ENCODE measurements around the gene FAM111B. TPM values are rescaled to one million over a fixed set of nuclear protein-coding genes. Genes with fewer than 3 reads are reported as not detected.

FAM111B gene
- total RNA-seq, 3 donors from 2014 or later (not counting 1 experiment from before 2014, with no cell fraction given): 1.2 to 1.9 (median 1.4) TPM

DNA sequence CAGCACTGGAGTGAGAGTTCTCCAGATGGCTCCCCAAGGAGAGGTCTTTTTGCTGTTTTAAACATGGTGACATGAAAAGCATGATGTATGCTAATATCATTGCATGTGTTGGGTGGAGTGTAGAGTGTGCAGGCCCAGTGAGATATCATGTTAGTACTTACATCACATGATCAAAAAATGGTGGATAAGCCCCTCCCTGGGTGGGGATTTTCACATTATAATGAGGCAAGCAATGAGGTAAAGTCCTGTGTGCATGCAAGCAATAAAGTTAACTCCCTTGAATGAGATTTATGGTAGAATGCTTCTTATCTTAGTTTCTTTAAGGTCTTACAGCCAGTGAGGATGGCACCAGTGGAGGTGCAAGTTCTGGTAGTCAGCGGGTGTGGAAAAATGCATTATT is 8.5 kb downstream of the FAM111B start:
- intact Hi-C loops (cut with micrococcal nuclease): no loop called here
- Mint-ChIP-seq H3K9me3 (peaks cover 0 to 2% of the 10 kb centered on the region in 2 donors), H3K4me3 (no peak overlapping the region), H3K4me1 (no peaks in the 10 kb centered on the region), H3K27me3 (ENCODE audit: low read depth in 2 of 2) (no peaks in the 10 kb centered on the region), H3K36me3 (no peaks in the 10 kb centered on the region), H3K27ac (no peak overlapping the region)
- Histone ChIP-seq H3K27me3 (ENCODE audit: control insufficient read depth, insufficient read depth, low read length) (no peaks in the 10 kb centered on the region), H3K36me3 (ENCODE audit: control insufficient read depth, insufficient read depth, low read length) (no peaks in the 10 kb centered on the region), H3K9me3 (ENCODE audit: control insufficient read depth, insufficient read depth, low read length) (peaks cover 12% of the 10 kb centered on the region), H3K4me1 (ENCODE audit: control insufficient read depth, insufficient read depth, low read length) (no peaks in the 10 kb centered on the region), H3K27ac (ENCODE audit: low read length) (no peak overlapping the region), H3K4me3 (ENCODE audit: low read length) (no peak overlapping the region)
- TF ChIP-seq, protein P1, sequence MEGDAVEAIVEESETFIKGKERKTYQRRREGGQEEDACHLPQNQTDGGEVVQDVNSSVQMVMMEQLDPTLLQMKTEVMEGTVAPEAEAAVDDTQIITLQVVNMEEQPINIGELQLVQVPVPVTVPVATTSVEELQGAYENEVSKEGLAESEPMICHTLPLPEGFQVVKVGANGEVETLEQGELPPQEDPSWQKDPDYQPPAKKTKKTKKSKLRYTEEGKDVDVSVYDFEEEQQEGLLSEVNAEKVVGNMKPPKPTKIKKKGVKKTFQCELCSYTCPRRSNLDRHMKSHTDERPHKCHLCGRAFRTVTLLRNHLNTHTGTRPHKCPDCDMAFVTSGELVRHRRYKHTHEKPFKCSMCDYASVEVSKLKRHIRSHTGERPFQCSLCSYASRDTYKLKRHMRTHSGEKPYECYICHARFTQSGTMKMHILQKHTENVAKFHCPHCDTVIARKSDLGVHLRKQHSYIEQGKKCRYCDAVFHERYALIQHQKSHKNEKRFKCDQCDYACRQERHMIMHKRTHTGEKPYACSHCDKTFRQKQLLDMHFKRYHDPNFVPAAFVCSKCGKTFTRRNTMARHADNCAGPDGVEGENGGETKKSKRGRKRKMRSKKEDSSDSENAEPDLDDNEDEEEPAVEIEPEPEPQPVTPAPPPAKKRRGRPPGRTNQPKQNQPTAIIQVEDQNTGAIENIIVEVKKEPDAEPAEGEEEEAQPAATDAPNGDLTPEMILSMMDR (IDR thresholded peaks at IDR 0.05): no peak
- no peak for ATAC-seq
- DNase-seq: no peak
- WGBS (ENCODE audit: insufficient coverage): 100% methylated on average over 1 of the region's 1 CpG

DNA sequence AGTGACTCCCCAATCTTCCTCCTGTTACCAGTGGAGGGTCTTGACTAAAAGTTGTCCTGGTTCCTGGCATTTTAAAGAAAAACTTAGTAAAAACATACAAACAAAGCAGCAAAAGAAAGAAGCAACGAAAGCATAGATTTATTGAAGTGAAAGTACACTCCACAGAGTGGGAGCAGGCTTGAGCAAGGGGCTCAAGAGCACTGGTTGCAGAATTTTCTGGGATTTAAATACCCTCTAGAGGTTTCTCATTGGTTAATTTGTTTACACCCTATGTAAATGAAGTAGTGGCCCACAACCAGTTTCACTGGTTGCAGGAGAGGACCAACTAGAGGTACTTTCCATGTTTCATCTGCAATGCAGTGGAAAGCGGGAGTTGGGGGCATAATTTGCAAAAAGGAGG is 10.7 kb downstream of the FAM111B start:
- Mint-ChIP-seq H3K4me3 (no peak overlapping the region), H3K9me3 (peaks cover 0 to 2% of the 10 kb centered on the region in 2 donors), H3K36me3 (no peaks in the 10 kb centered on the region), H3K27me3 (ENCODE audit: low read depth in 2 of 2) (no peaks in the 10 kb centered on the region), H3K27ac (no peak overlapping the region), H3K4me1 (no peaks in the 10 kb centered on the region)
- no peak overlapping the region for H3K4me3 ChIP-seq (ENCODE audit: low read length)
- no peaks in the 10 kb centered on the region for H3K4me1 ChIP-seq (ENCODE audit: control insufficient read depth, insufficient read depth, low read length)
- peaks cover 12% of the 10 kb centered on the region for H3K9me3 ChIP-seq (ENCODE audit: control insufficient read depth, insufficient read depth, low read length)
- ATAC-seq (no peak), DNase-seq (no peak)
- intact Hi-C loops (cut with micrococcal nuclease): no loop called here
- H3K27me3 ChIP-seq (ENCODE audit: control insufficient read depth, insufficient read depth, low read length): no peaks in the 10 kb centered on the region
- TF ChIP-seq, protein P1 (IDR thresholded peaks at IDR 0.05): no peak
- no peaks in the 10 kb centered on the region for H3K36me3 ChIP-seq (ENCODE audit: control insufficient read depth, insufficient read depth, low read length)
- WGBS (ENCODE audit: insufficient coverage): 96% methylated on average over 2 of the region's 2 CpGs
- no peak overlapping the region for H3K27ac ChIP-seq (ENCODE audit: low read length)

DNA sequence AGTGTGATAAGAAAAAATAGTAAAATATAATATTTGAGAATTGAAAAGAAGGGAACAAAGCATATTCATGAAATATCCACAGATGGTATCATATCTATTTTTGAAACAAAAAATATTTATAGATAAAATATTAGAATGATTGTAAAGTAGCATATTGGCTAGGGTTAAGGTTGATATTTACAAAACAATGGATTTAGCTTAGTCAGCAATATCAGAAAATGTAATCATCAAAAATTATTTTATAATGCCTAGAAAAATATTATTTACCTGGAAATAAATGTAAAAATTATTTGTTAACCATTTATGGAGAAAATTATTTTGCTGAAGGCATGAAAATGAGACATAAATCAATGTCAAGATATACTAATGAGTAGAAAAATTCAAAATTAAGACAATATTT is 12.8 kb downstream of the FAM111B start:
- no peak overlapping the region for H3K4me3 ChIP-seq (ENCODE audit: low read length)
- H3K27ac ChIP-seq (ENCODE audit: low read length): no peak overlapping the region
- TF ChIP-seq, protein P1 (IDR thresholded peaks at IDR 0.05): no peak
- no peaks in the 10 kb centered on the region for H3K4me1 Mint-ChIP-seq
- H3K9me3 Mint-ChIP-seq: peaks cover 0 to 2% of the 10 kb centered on the region in 2 donors
- no peaks in the 10 kb centered on the region for H3K27me3 Mint-ChIP-seq (ENCODE audit: low read depth in 2 of 2)
- intact Hi-C loops (cut with micrococcal nuclease): no loop called here
- no peak for ATAC-seq
- H3K27me3 ChIP-seq (ENCODE audit: control insufficient read depth, insufficient read depth, low read length): no peaks in the 10 kb centered on the region
- no peak for DNase-seq
- no peak overlapping the region for H3K27ac Mint-ChIP-seq
- no peaks in the 10 kb centered on the region for H3K4me1 ChIP-seq (ENCODE audit: control insufficient read depth, insufficient read depth, low read length)
- H3K36me3 ChIP-seq (ENCODE audit: control insufficient read depth, insufficient read depth, low read length): no peaks in the 10 kb centered on the region
- H3K9me3 ChIP-seq (ENCODE audit: control insufficient read depth, insufficient read depth, low read length): peaks cover 12% of the 10 kb centered on the region
- H3K4me3 Mint-ChIP-seq: no peak overlapping the region
- H3K36me3 Mint-ChIP-seq: no peaks in the 10 kb centered on the region
